Lung (tissue), 12 donors: ENCODE results near the gene PRKCH. TPM values are rescaled to one million over a fixed set of nuclear protein-coding genes. Genes with fewer than 3 reads are reported as not detected.
A peak's percentile ranks its signal among the peaks of the same experiment; 100 is the strongest.

Source experiments
- ATAC-seq: fragments of 200-7000 bp; cut with Tn5 transposase; one replicate; pipeline ENCODE4 v1.9.1; 2020; ENCODE audit warnings: moderate number of reproducible peaks; ENCODE audit not compliant: insufficient read depth, low FRiP score
- DNase-seq, 3 donors: peaks; one replicate each; pipeline ENCODE4 v3.0.0-alpha.2; 2013 to 2017
- H3K27ac ChIP-seq, 2 donors: one replicate each; pipeline ENCODE4 v1.5.1; 2013; ENCODE audit warnings: mild to moderate bottlenecking in 2 of 2, moderate library complexity in 2 of 2, control low read depth in 1 of 2, inconsistent platforms in 1 of 2, low read depth in 1 of 2, low read length in 1 of 2
- H3K27me3 ChIP-seq, 3 donors: one replicate each; pipeline ENCODE4 v1.5.1; 2013; ENCODE audit warnings: low read length in 2 of 3; ENCODE audit not compliant: control insufficient read depth in 3 of 3, insufficient read depth in 3 of 3
- H3K36me3 ChIP-seq, 4 donors: one replicate each; pipeline ENCODE4 v1.5.1; 2013; ENCODE audit warnings: low read length in 4 of 4, mild to moderate bottlenecking in 1 of 4, moderate library complexity in 1 of 4; ENCODE audit not compliant: control insufficient read depth in 4 of 4, insufficient read depth in 4 of 4
- H3K4me1 ChIP-seq, 5 donors: one replicate each; pipeline ENCODE4 v1.5.1; 2013; ENCODE audit warnings: low read length in 5 of 5, mild to moderate bottlenecking in 2 of 5, moderate library complexity in 1 of 5; ENCODE audit not compliant: control insufficient read depth in 5 of 5, insufficient read depth in 5 of 5
- H3K4me3 ChIP-seq: one replicate; pipeline ENCODE4 v1.5.1; 2013; ENCODE audit warnings: mild to moderate bottlenecking, control low read depth, moderate library complexity
- H3K9ac ChIP-seq, 2 donors: one replicate each; pipeline ENCODE4 v1.5.1; 2013; ENCODE audit warnings: low read length in 2 of 2, control low read depth in 1 of 2; ENCODE audit not compliant: insufficient read depth in 1 of 2
- H3K9me3 ChIP-seq, 4 donors: one replicate each; pipeline ENCODE4 v1.5.1; 2013; ENCODE audit warnings: low read length in 3 of 4, mild to moderate bottlenecking in 1 of 4, moderate library complexity in 1 of 4; ENCODE audit not compliant: control insufficient read depth in 4 of 4, insufficient read depth in 3 of 4
- CTCF ChIP-seq: IDR thresholded peaks from 2 replicates; pipeline ENCODE4 v1.5.1; 2012; ENCODE audit warnings: mild to moderate bottlenecking; ENCODE audit errors: control extremely low read depth, extremely low read depth
- WGBS, 2 donors: extraction: QIAGEN DNeasy Blood & Tissue Kit; methylation state at CpG; one replicate each; pipeline ENCODE4 v1.1.7; 2013; 5-methylcytosine and 5-hydroxymethylcytosine counted together
- polyA plus RNA-seq, 2 donors: library from polyadenylated mRNA; stranded (reverse); fragments of 200-250 nt; gene quantifications; one replicate each; pipeline ENCODE4 v1.2.1, GENCODE V29; 2013
- total RNA-seq, 2 donors: library from RNA; depleted of rRNA in 1 of 2; stranded (reverse); fragments of >200 nt in 1 of 2; gene quantifications; one replicate each; pipeline ENCODE4 v1.2.1, GENCODE V29; 2014 to 2021
- donor health status: control.
- donor health status: control.
- donor health status: Bipolar disorder and iron deficiency.
- donor health status: healthy.
- donor health status: DM: yes; HTN: yes; CAD: no.

Gene PRKCH
- total and polyA plus RNA-seq, 4 donors, result 12.9 to 126 (median 51.4) TPM

- no peak for TF ChIP-seq CTCF
- Histone ChIP-seq H3K4me1 (peaks cover 0 to 3% (median 0%) of the 10 kb centered on the region in 5 donors), H3K4me3 (no peak overlapping the region), H3K27ac (no peak overlapping the region), H3K36me3 (no peaks in the 10 kb centered on the region), H3K9ac (no peak overlapping the region), H3K9me3 (no peaks in the 10 kb centered on the region), H3K27me3 (no peaks in the 10 kb centered on the region)
- DNase-seq, result no peak
- ATAC-seq, result no peak
- 91 to 93% methylated on average over 9 of the region's 9 CpGs for WGBS, 2 donors
Measured at GRCh38 chr14:61505815-61506809, 184.7 kb downstream of the PRKCH start.

GRCh38 chr14:61508526-61508925 is 187.1 kb downstream of the PRKCH start:
- 48 to 72% methylated on average over 2 of the region's 2 CpGs for WGBS, 2 donors

GRCh38 chr14:61510736-61511557 is 189.6 kb downstream of the PRKCH start:
- Histone ChIP-seq H3K36me3 (peaks cover 0 to 6% (median 0%) of the 10 kb centered on the region in 4 donors), H3K9me3 (no peaks in the 10 kb centered on the region), H3K4me3 (no peak overlapping the region), H3K27ac (peak overlapping the region in 1 of 2 donors; percentile 26), H3K27me3 (no peaks in the 10 kb centered on the region), H3K9ac (no peak overlapping the region), H3K4me1 (peaks cover 0 to 15% (median under 1%) of the 10 kb centered on the region in 5 donors)
- DNase-seq (no peak), ATAC-seq (no peak)
- TF ChIP-seq CTCF, result no peak
- WGBS, 2 donors, result 94% methylated on average over 6 of the region's 6 CpGs

More at GRCh38 chr14:61508526-61508925, 187.1 kb downstream of the PRKCH start:
- no peak overlapping the region for H3K4me3 ChIP-seq
- no peak overlapping the region for H3K27ac ChIP-seq
- H3K9me3 ChIP-seq, result no peaks in the 10 kb centered on the region
- no peaks in the 10 kb centered on the region for H3K27me3 ChIP-seq
- peaks cover 0 to 4% (median 0%) of the 10 kb centered on the region in 4 donors for H3K36me3 ChIP-seq
- no peak for DNase-seq
- no peak for ATAC-seq
- H3K9ac ChIP-seq, result no peak overlapping the region
- peaks cover 0 to 9% (median 0%) of the 10 kb centered on the region in 5 donors for H3K4me1 ChIP-seq
- no peak for TF ChIP-seq CTCF
